Trophoblast cell (in vitro differentiated cells and primary cell): ENCODE data around the gene PRDM11.

ENCODE experiments used
- DNase-seq, 2 donors: peaks; one replicate each; pipeline ENCODE4 v3.0.0-alpha.2; 2016
- H2AFZ ChIP-seq: 2 replicates; pipeline ENCODE4 v1.6.1; 2013; ENCODE audit warnings: low read length, moderate library complexity, mild to moderate bottlenecking; ENCODE audit not compliant: insufficient read depth, poor library complexity
- H2AK5ac ChIP-seq: 2 replicates; pipeline ENCODE4 v1.6.1; 2013; ENCODE audit warnings: mild to moderate bottlenecking, low read length
- H2BK120ac ChIP-seq: 2 replicates; pipeline ENCODE4 v1.6.1; 2013; ENCODE audit warnings: low read length, mild to moderate bottlenecking, moderate library complexity; ENCODE audit not compliant: insufficient read depth, poor library complexity
- H2BK12ac ChIP-seq: 2 replicates; pipeline ENCODE4 v1.6.1; 2013; ENCODE audit warnings: mild to moderate bottlenecking, low read length, moderate library complexity
- H2BK5ac ChIP-seq: 2 replicates; pipeline ENCODE4 v1.6.1; 2013; ENCODE audit warnings: low read length, low read depth, moderate library complexity, mild to moderate bottlenecking; ENCODE audit not compliant: poor library complexity
- H3K14ac ChIP-seq: 2 replicates; pipeline ENCODE4 v1.6.1; 2013; ENCODE audit warnings: mild to moderate bottlenecking, low read length
- H3K18ac ChIP-seq: 2 replicates; pipeline ENCODE4 v1.6.1; 2013; ENCODE audit warnings: mild to moderate bottlenecking, low read length
- H3K23ac ChIP-seq: 2 replicates; pipeline ENCODE4 v1.6.1; 2013; ENCODE audit warnings: low read length
- H3K27ac ChIP-seq: 2 replicates; pipeline ENCODE4 v1.5.1; 2013; ENCODE audit warnings: low read depth, mild to moderate bottlenecking, inconsistent platforms, low read length, moderate library complexity
- H3K27me3 ChIP-seq: 2 replicates; pipeline ENCODE4 v1.6.1; 2013; ENCODE audit warnings: inconsistent platforms, mild to moderate bottlenecking, low read length, moderate library complexity; ENCODE audit not compliant: insufficient read depth
- H3K36me3 ChIP-seq, 2 experiments: 1 replicate in 1 of 2; 2 replicates in 1 of 2; pipeline ENCODE4 v1.6.1; 2013; ENCODE audit warnings: low read length in 2 of 2, mild to moderate bottlenecking in 2 of 2, moderate library complexity in 1 of 2; ENCODE audit not compliant: insufficient read depth in 2 of 2, control insufficient read depth in 1 of 2
- H3K4ac ChIP-seq: 2 replicates; pipeline ENCODE4 v1.6.1; 2013; ENCODE audit warnings: low read depth, mild to moderate bottlenecking, low read length, moderate library complexity
- H3K4me1 ChIP-seq, 2 experiments: 1 replicate in 1 of 2; 2 replicates in 1 of 2; pipeline ENCODE4 v1.6.1; 2013; ENCODE audit warnings: low read length in 2 of 2, mild to moderate bottlenecking in 2 of 2, moderate library complexity in 1 of 2; ENCODE audit not compliant: insufficient read depth in 2 of 2, control insufficient read depth in 1 of 2
- H3K4me2 ChIP-seq: 2 replicates; pipeline ENCODE4 v1.6.1; 2013; ENCODE audit warnings: inconsistent platforms, mild to moderate bottlenecking, low read length, moderate library complexity
- H3K4me3 ChIP-seq: 2 replicates; pipeline ENCODE4 v1.5.1; 2013; ENCODE audit warnings: mild to moderate bottlenecking, low read depth, low read length, inconsistent platforms
- H3K79me1 ChIP-seq: one replicate; pipeline ENCODE4 v1.6.1; 2013; ENCODE audit warnings: low read length
- H3K79me2 ChIP-seq: 2 replicates; pipeline ENCODE4 v1.6.1; 2013; ENCODE audit warnings: low read length, mild to moderate bottlenecking; ENCODE audit not compliant: control insufficient read depth, insufficient read depth, poor library complexity
- H3K9ac ChIP-seq: 2 replicates; pipeline ENCODE4 v1.6.1; 2013; ENCODE audit warnings: mild to moderate bottlenecking, low read length
- H3K9me3 ChIP-seq: 2 replicates; pipeline ENCODE4 v1.6.1; 2013; ENCODE audit warnings: low read depth, mild to moderate bottlenecking, control low read depth, inconsistent platforms, low read length; ENCODE audit not compliant: insufficient read depth
- H4K12ac ChIP-seq: 2 replicates; pipeline ENCODE4 v1.6.1; 2013; ENCODE audit warnings: low read depth, mild to moderate bottlenecking, low read length, moderate library complexity
- H4K8ac ChIP-seq: 2 replicates; pipeline ENCODE4 v1.6.1; 2013; ENCODE audit warnings: low read depth, mild to moderate bottlenecking, low read length, moderate library complexity
- H4K91ac ChIP-seq: one replicate; pipeline ENCODE4 v1.6.1; 2013; ENCODE audit warnings: low read depth, mild to moderate bottlenecking, low read length, moderate library complexity
- whole genome bisulfite sequencing: extraction: QIAGEN DNeasy Blood & Tissue Kit; methylation state at CpG from one replicate; pipeline ENCODE4 v1.1.7; 2013; ENCODE audit warnings: missing lambda C conversion rate; ENCODE audit not compliant: insufficient read length, insufficient coverage; ENCODE audit errors: extremely low coverage; 5-methylcytosine and 5-hydroxymethylcytosine counted together

PRDM11 gene

DNA sequence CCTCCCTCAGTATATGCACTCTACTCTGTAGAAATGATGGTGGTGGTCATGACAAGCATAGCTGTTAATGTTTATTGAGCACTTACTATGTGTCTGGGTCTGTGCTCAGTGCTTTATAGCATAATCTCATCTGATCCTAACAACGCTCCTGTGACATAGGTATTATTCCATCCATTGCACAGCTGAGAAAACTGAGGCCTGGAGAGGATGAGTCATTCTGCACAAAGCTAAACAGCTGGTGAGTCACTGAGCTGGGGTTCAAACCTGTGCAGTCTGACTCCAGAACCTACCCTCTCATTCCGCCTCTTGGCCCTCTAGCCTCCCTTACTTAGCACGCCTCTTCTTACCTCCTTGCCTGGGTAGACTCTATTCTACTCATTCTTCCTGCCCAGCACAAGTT lies 41.7 kb downstream of the PRDM11 start:
- Histone ChIP-seq H2BK120ac (no peak overlapping the region), H3K14ac (no peak overlapping the region), H3K36me3 (no peaks in the 10 kb centered on the region), H3K9ac (no peak overlapping the region), H3K18ac (no peak overlapping the region), H3K4ac (no peak overlapping the region), H3K23ac (no peak overlapping the region), H3K4me3 (no peak overlapping the region), H2AK5ac (no peak overlapping the region), H3K4me1 (peaks cover 0 to 4% of the 10 kb centered on the region in 2 experiments), H4K12ac (no peak overlapping the region), H3K79me2 (no peaks in the 10 kb centered on the region), H3K79me1 (no peaks in the 10 kb centered on the region), H3K4me2 (no peak overlapping the region), H2BK12ac (no peak overlapping the region), H4K91ac (no peak overlapping the region), H4K8ac (no peak overlapping the region), H2BK5ac (no peak overlapping the region), H3K27ac (no peak overlapping the region), H3K9me3 (peaks cover 4% of the 10 kb centered on the region), H2AFZ (no peak overlapping the region), H3K27me3 (no peaks in the 10 kb centered on the region)
- WGBS = no CpG with 5 or more reads among the region's 3 CpGs
- DNase-seq = no peak

DNA sequence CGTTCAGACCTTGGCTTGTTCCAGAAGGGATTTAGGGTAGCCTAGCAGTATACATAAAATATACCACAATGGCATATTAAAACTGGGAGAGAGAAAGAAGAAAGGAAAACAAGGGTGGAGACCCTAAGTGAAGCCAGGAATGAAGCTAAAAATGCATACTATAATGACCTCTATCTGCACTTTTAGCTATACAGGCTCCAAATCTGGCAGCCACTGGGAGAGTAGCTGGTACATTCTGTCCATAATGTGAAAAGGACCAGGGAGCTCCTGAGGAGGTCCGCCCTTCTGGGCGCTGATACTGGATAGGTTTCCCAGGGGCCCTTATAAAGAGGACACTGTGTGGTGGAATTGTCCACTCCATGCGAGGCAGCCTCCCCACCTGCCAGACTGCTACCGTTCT lies 42.8 kb downstream of the PRDM11 start:
- no peak overlapping the region for H2BK5ac ChIP-seq
- H3K4me2 ChIP-seq = no peak overlapping the region
- no peak overlapping the region for H2BK12ac ChIP-seq
- H2BK120ac ChIP-seq = no peak overlapping the region
- H3K27me3 ChIP-seq = no peaks in the 10 kb centered on the region
- no peak overlapping the region for H4K91ac ChIP-seq
- no peak overlapping the region for H3K9ac ChIP-seq
- no peak overlapping the region for H3K4me3 ChIP-seq
- no peaks in the 10 kb centered on the region for H3K36me3 ChIP-seq
- H3K4ac ChIP-seq = no peak overlapping the region
- no peak overlapping the region for H2AK5ac ChIP-seq
- H2AFZ ChIP-seq = no peak overlapping the region
- no peak for DNase-seq
- no peak overlapping the region for H4K8ac ChIP-seq
- peaks cover 4% of the 10 kb centered on the region for H3K9me3 ChIP-seq
- WGBS = no CpG with 5 or more reads among the region's 5 CpGs
- H4K12ac ChIP-seq = no peak overlapping the region
- H3K79me2 ChIP-seq = no peaks in the 10 kb centered on the region
- H3K79me1 ChIP-seq = no peaks in the 10 kb centered on the region
- H3K4me1 ChIP-seq = peaks cover 0 to 4% of the 10 kb centered on the region in 2 experiments
- no peak overlapping the region for H3K14ac ChIP-seq
- no peak overlapping the region for H3K18ac ChIP-seq
- H3K23ac ChIP-seq = no peak overlapping the region
- H3K27ac ChIP-seq = no peak overlapping the region

DNA sequence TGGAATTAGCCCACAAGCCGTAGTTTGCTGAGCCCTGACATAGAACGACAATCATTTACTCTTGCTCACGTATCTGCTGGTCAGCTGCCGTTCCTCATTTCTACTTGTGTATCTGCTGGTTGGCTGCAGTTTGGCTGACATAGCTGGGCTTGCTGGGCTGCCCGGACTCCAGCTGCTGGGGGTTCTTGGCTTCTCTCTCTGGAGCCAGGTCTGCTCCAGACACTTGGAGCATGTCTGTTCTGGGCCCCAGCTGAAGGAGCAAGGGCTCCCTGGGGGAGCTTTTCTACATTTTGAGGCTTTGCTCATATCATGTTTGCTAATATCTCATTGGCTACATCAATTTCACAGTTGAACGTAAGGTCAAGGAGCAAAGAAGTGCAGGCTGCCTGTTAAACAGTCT lies 47.3 kb downstream of the PRDM11 start:
- Histone ChIP-seq H3K36me3 (no peaks in the 10 kb centered on the region), H3K4ac (no peak overlapping the region), H3K18ac (no peak overlapping the region), H4K8ac (no peak overlapping the region), H3K79me2 (no peaks in the 10 kb centered on the region), H3K9ac (no peak overlapping the region), H4K12ac (no peak overlapping the region), H3K23ac (no peak overlapping the region), H2BK5ac (no peak overlapping the region), H4K91ac (no peak overlapping the region), H2AK5ac (no peak overlapping the region), H3K14ac (no peak overlapping the region), H2BK120ac (no peak overlapping the region), H3K4me1 (no peaks in the 10 kb centered on the region), H3K4me3 (no peak overlapping the region), H3K4me2 (no peak overlapping the region), H3K27me3 (no peaks in the 10 kb centered on the region), H2BK12ac (no peak overlapping the region), H3K79me1 (no peaks in the 10 kb centered on the region), H3K27ac (no peak overlapping the region), H2AFZ (no peak overlapping the region), H3K9me3 (peaks cover 2% of the 10 kb centered on the region)
- DNase-seq = no peak
- WGBS = no CpG with 5 or more reads among the region's 6 CpGs

DNA sequence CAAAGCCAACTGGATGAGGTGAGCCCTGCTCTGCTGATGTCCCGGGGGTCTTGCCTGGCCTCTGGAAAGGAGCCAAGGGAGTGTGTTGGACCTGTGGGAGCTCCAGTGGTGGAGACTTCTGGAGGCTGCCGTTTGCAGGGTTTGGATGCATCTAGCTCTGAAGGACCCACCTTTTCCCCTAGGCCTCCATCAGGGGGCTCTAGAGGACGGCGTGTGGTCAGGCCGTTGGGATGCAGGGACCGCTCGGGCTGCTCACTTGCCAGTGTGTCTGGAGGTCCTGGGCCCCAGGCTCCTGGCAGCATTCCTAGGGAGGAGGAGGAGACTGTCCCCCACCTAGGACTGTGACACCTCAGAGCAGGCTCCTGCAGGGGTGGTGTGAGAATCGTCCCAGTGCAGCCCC lies 58.3 kb downstream of the PRDM11 start:
- Histone ChIP-seq H3K23ac (no peak overlapping the region), H3K4me1 (no peaks in the 10 kb centered on the region), H2AFZ (no peak overlapping the region), H4K8ac (no peak overlapping the region), H3K4me2 (no peak overlapping the region), H3K36me3 (no peaks in the 10 kb centered on the region), H4K91ac (no peak overlapping the region), H3K79me2 (no peaks in the 10 kb centered on the region), H3K79me1 (no peaks in the 10 kb centered on the region), H3K9ac (no peak overlapping the region), H2BK12ac (no peak overlapping the region), H3K27ac (no peak overlapping the region), H3K18ac (no peak overlapping the region), H2AK5ac (no peak overlapping the region), H2BK120ac (no peak overlapping the region), H3K14ac (no peak overlapping the region), H2BK5ac (no peak overlapping the region), H3K4ac (no peak overlapping the region), H3K27me3 (no peaks in the 10 kb centered on the region), H4K12ac (no peak overlapping the region), H3K9me3 (no peaks in the 10 kb centered on the region), H3K4me3 (no peak overlapping the region)
- no peak for DNase-seq
- no CpG with 5 or more reads among the region's 8 CpGs for WGBS
